Measurements from ENCODE around the gene PLA2G10. TPM values are rescaled to one million over a fixed set of nuclear protein-coding genes. Genes with fewer than 3 reads are reported as not detected.
A peak's percentile ranks its signal among the peaks of the same experiment; 100 is the strongest.
"Not testable (repeated sequence)": the region's sequence is repeated elsewhere in the genome, so short reads cannot be mapped to it uniquely, and the experiment has no call there.

PLA2G10 gene
- total RNA-seq, 1 experiment from 2014 or later, result 5.8 TPM

DNA sequence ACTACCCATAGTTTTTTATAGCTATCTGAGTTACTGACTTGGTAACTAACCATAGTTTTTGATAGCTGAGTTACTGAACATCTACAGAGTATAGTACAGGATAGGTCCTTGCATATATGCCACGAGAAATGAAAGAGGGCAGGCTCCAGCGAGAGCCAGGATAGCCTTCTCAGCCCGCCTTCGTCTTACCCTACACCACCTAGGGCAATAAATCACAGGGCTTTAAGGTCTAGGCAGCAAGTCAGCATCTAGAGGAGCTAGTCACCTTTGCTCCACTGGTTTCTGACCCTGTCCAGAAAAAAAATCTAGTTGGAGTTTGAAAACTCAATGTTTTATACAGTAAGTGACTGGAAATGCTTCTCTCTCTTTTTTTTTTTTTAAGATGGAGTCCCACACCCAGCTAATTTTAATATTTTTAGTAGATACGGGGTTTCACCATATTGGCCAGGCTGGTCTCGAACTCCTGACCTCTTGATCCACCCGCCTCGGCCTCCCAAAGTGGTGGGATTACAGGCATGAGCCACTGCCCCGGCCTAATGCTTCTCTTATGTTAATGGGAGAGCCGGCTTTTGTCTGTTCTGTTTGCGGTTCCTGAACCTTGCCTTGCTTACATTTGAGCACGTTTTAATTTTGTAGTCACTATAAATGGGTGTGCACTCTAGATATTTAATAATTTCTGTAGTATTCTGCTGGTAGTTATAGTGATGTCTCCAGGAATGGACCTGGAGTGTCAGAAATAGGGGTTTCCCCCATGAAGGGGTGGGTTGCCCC, 58.5 kb downstream of the PLA2G10 start:
- BruUV-seq (replicated peaks), result no TSS peak
- H3K36me3 ChIP-seq (ENCODE audit: low read depth), result peaks cover 8% of the 10 kb centered on the region; the same call in 1 of the 2 replicates
- no peak overlapping the region for H3K27ac ChIP-seq
- no peak for DNase-seq
- peaks cover 18% of the 10 kb centered on the region for H3F3A ChIP-seq (ENCODE audit: insufficient read depth, low read depth)
- TF ChIP-seq EZH2 (IDR thresholded peaks at IDR 0.05; ENCODE audit: low read depth), result no peak
- H3K4me3 ChIP-seq, result no peak overlapping the region
- no peak overlapping the region for H3K4me2 ChIP-seq
- no peaks in the 10 kb centered on the region for H3K27me3 ChIP-seq (ENCODE audit: insufficient read depth, low read depth)
- intact Hi-C loops (cut with micrococcal nuclease; ENCODE audit: unreplicated experiment), result no loop called here
- no peaks in the 10 kb centered on the region for H3K9me2 ChIP-seq (ENCODE audit: insufficient read depth)
- POLR2A ChIA-PET (ENCODE audit: unreplicated experiment), result no interaction called here
- H4K20me1 ChIP-seq (ENCODE audit: insufficient read depth), result peaks cover 57% of the 10 kb centered on the region
- H3K79me2 ChIP-seq (ENCODE audit: low read depth), result peaks cover 78% of the 10 kb centered on the region
- peaks cover 17% of the 10 kb centered on the region for H3K4me1 ChIP-seq (replicated peaks; ENCODE audit: insufficient read depth)
- CTCF ChIA-PET, result no interaction called here
- H3K9me3 ChIP-seq (ENCODE audit: insufficient read depth, low read depth), result no peaks in the 10 kb centered on the region
- no peak overlapping the region for H2AFZ ChIP-seq

DNA sequence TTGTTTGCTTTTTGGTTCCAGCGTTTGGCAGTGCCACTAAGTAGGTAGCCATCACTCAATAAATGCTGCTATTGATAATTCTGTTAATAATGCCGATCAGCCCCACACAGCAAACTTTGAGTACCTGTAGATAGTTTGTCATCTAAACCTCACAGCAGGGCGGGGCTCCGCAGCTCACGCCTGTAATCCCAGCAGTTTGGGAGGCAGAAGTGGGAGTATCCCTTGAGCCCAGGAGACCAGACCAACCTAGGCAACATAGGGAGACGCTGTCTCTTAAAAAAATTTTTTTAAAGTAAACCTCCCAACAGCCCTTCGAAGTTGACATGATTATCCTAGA, 59.8 kb downstream of the PLA2G10 start:
- TF ChIP-seq, protein P1, sequence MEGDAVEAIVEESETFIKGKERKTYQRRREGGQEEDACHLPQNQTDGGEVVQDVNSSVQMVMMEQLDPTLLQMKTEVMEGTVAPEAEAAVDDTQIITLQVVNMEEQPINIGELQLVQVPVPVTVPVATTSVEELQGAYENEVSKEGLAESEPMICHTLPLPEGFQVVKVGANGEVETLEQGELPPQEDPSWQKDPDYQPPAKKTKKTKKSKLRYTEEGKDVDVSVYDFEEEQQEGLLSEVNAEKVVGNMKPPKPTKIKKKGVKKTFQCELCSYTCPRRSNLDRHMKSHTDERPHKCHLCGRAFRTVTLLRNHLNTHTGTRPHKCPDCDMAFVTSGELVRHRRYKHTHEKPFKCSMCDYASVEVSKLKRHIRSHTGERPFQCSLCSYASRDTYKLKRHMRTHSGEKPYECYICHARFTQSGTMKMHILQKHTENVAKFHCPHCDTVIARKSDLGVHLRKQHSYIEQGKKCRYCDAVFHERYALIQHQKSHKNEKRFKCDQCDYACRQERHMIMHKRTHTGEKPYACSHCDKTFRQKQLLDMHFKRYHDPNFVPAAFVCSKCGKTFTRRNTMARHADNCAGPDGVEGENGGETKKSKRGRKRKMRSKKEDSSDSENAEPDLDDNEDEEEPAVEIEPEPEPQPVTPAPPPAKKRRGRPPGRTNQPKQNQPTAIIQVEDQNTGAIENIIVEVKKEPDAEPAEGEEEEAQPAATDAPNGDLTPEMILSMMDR (conservative IDR thresholded peaks at IDR 0.05), result no peak
- no peak for TF ChIP-seq EZH2 (IDR thresholded peaks at IDR 0.05; ENCODE audit: low read depth)
- Histone ChIP-seq H2AFZ (peak overlapping the region; percentile 4; the same call in 1 of the 2 replicates), H3K9me3 (ENCODE audit: insufficient read depth, low read depth) (no peaks in the 10 kb centered on the region), H3K4me1 (replicated peaks; ENCODE audit: insufficient read depth) (peaks cover 20% of the 10 kb centered on the region), H3K79me2 (ENCODE audit: low read depth) (peaks cover 72% of the 10 kb centered on the region), H3F3A (ENCODE audit: insufficient read depth, low read depth) (peaks cover 18% of the 10 kb centered on the region), H3K4me3 (peak overlapping the region; percentile 88; the same call in 1 of the 2 replicates), H3K27ac (no peak overlapping the region), H3K36me3 (ENCODE audit: low read depth) (peaks cover 8% of the 10 kb centered on the region; the same call in 1 of the 2 replicates), H4K20me1 (ENCODE audit: insufficient read depth) (peaks cover 45% of the 10 kb centered on the region), H3K27me3 (ENCODE audit: insufficient read depth, low read depth) (no peaks in the 10 kb centered on the region), H3K4me2 (peak overlapping the region; percentile 99), H3K9me2 (ENCODE audit: insufficient read depth) (no peaks in the 10 kb centered on the region)
- DNase-seq, result no peak
- intact Hi-C loops (cut with micrococcal nuclease; ENCODE audit: unreplicated experiment), result no loop called here
- CTCF ChIA-PET, result interaction anchor here (0.6 kb wide), 2 partner anchors 20 to 597 kb away, joined by 4 to 6 read pairs; no protein-coding TSS in a partner anchor
- POLR2A ChIA-PET (ENCODE audit: unreplicated experiment), result interaction anchor here (0.6 kb wide), 2 partner anchors 18 to 23 kb away, joined by 5 to 7 read pairs; no protein-coding TSS in a partner anchor
- BruUV-seq (replicated peaks), result no TSS peak

DNA sequence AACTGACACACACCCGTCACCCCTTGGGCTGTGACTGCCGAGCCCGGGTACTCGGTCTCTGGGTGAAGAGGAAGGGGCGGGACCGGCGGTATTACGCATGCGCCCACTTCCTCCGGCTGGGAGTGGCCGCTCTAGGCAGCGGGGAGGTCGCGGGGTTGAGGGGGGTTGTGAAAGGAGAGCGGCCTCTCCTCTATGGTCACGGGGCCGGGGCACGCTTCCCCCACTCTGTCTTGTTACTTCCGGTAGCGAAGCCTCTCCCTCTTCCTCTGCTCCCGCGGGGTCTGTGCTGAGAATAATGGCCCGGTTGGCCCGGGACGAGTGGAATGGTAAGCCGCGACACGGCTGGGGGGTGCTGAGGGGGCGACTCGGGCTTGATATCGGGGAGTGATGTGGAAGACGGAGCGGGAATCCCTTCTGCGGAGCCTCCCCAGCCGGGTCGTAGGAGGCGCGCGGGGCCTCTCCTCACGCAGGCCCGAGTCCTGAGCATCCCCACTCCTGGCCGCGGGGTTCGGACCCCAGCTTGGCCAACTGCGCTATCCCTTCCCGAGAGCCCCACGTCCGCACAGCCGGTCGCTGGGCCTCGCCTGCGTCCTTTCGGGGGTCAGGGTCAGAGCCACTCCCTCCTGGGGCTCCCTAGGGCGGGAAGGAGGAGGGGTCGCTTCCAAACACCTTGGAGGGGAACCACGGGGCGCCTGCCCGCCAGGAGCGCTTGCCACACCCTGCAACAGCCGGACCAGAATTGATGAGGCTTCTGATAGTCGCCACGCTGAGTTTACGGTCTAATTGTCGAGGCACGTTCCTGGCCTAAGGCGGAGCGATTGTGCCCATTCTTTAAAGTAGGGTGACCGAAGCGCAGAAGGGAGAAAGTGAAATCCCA, 61.2 kb downstream of the PLA2G10 start, which contains the start of gene BFAR:
Gene BFAR (plus strand): TSS at position 259 of the 877 bp plus-strand sequence. CDS start 11,396 bp downstream, outside the sequence.
- peaks cover 72% of the 10 kb centered on the region for H3K79me2 ChIP-seq (ENCODE audit: low read depth)
- H3K27me3 ChIP-seq (ENCODE audit: insufficient read depth, low read depth), result no peaks in the 10 kb centered on the region
- CTCF ChIA-PET, result interaction anchor here (0.7 kb wide), 1 partner anchor 389 kb away, joined by 3 read pairs; no protein-coding TSS in a partner anchor
- peaks cover 33% of the 10 kb centered on the region for H3K4me1 ChIP-seq (replicated peaks; ENCODE audit: insufficient read depth)
- no peak for TF ChIP-seq EZH2 (IDR thresholded peaks at IDR 0.05; ENCODE audit: low read depth)
- TF ChIP-seq, protein P1 (conservative IDR thresholded peaks at IDR 0.05), result no peak
- peak within 1 kb of the TSS; percentile 99 for H3K4me2 ChIP-seq
- H3K9me3 ChIP-seq (ENCODE audit: insufficient read depth, low read depth), result no peaks in the 10 kb centered on the region
- H2AFZ ChIP-seq, result peak within 1 kb of the TSS; percentile 87
- TSS peak; percentile 24 for BruUV-seq (replicated peaks)
- intact Hi-C loops (cut with micrococcal nuclease; ENCODE audit: unreplicated experiment), result no loop called here
- peak; percentile 87 to 99 for DNase-seq
- peak within 1 kb of the TSS; percentile 69 for H3K27ac ChIP-seq
- H4K20me1 ChIP-seq (ENCODE audit: insufficient read depth), result peaks cover 37% of the 10 kb centered on the region
- H3K9me2 ChIP-seq (ENCODE audit: insufficient read depth), result no peaks in the 10 kb centered on the region
- H3F3A ChIP-seq (ENCODE audit: insufficient read depth, low read depth), result peaks cover 18% of the 10 kb centered on the region
- peaks cover 10% of the 10 kb centered on the region; the same call in 1 of the 2 replicates for H3K36me3 ChIP-seq (ENCODE audit: low read depth)
- POLR2A ChIA-PET (ENCODE audit: unreplicated experiment), result interaction anchor here (0.5 kb wide), 1 partner anchor 521 kb away, joined by 3 read pairs; no protein-coding TSS in a partner anchor
- H3K4me3 ChIP-seq, result peak within 1 kb of the TSS; percentile 88

DNA sequence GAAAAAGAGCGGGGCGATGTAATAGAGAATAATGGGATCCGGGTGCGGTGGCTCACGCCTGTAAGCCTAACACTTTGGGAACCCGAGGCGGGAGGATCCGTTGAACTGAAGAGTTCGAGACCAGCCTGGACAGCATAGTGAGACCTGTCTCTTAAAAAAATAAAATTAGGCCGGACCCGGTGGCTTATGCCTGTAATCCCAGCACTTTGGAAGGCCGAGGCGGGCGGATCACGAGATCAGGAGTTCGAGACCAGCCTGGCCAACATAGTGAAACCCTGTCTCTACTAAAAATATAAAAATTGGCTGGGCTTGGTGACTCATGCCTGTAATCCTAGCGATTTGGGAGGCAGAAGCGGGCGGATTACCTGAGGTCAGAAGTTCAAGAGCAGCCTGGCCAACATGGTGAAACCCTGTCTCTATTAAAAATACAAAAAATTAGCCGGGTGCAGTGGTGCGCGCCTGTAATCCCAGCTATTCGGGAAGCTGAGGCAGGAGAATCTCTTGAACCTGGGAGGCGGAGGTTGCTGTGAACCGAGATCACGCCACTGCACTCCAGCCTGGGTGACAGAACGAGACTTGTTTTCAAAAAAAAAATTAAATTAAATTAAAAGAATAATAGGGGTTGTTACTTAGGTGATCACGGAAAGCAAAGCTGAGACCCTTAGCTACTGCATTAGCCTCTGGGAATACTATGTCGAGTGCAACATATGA, 63.3 kb downstream of the PLA2G10 start:
- Histone ChIP-seq H2AFZ (peak overlapping the region; percentile 61; the same call in 1 of the 2 replicates), H3K36me3 (ENCODE audit: low read depth) (peaks cover 17% of the 10 kb centered on the region), H3K4me2 (peak overlapping the region; percentile 45), H3K4me1 (replicated peaks; ENCODE audit: insufficient read depth) (peaks cover 33% of the 10 kb centered on the region), H4K20me1 (ENCODE audit: insufficient read depth) (peaks cover 17% of the 10 kb centered on the region), H3F3A (ENCODE audit: insufficient read depth, low read depth) (peaks cover 18% of the 10 kb centered on the region), H3K27ac (peak overlapping the region; percentile 76), H3K79me2 (ENCODE audit: low read depth) (peaks cover 52% of the 10 kb centered on the region)
- H3K9me2 ChIP-seq (ENCODE audit: insufficient read depth); H3K27me3 ChIP-seq (ENCODE audit: insufficient read depth, low read depth); DNase-seq; CTCF ChIA-PET; BruUV-seq (replicated peaks); intact Hi-C loops (cut with micrococcal nuclease; ENCODE audit: unreplicated experiment); H3K9me3 ChIP-seq (ENCODE audit: insufficient read depth, low read depth); H3K4me3 ChIP-seq: not testable (repeated sequence)
- POLR2A ChIA-PET (ENCODE audit: unreplicated experiment), result interaction anchor here (0.6 to 0.9 kb wide), 4 partner anchors 62 to 813 kb away, joined by 3 to 7 read pairs (median 4); no protein-coding TSS in a partner anchor

All from PC-9 (cell line).